ENCODE measurements around the gene TM9SF4. TPM values are rescaled to one million over a fixed set of nuclear protein-coding genes. Genes with fewer than 3 reads are reported as not detected.

Gene TM9SF4
- total RNA-seq, 1 donor from 2014 or later = 76.8 TPM

DNA sequence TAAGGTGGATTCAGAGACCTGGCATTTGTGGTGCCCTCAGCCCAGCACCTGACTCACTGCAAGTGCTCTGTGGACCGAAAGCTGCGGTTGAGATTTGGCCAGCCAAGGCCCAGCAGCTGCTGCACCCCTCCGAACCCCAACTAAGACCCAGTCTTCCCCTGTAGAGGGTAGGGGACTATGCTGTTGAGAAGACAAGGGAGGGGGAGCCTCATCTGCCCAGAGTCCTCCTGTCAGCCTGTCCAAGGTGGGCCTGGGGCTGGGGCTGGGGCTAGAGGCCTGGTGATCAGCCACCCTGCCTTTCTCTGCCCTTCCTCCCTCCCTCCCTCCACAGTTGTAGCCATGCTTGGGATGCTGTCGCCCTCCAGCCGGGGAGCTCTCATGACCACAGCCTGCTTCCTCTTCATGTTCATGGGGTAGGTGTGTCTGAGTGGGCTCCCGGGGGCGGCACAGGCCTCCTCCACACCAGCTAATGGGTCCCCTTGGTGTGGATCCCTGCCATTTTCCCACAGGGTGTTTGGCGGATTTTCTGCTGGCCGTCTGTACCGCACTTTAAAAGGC, 40.9 kb downstream of the TM9SF4 start:
- H3K4me3 Mint-ChIP-seq = no peak overlapping the region
- no peaks in the 10 kb centered on the region for H3K27me3 Mint-ChIP-seq (ENCODE audit: low read depth)
- H3K9me3 Mint-ChIP-seq = no peaks in the 10 kb centered on the region
- H3K36me3 Mint-ChIP-seq (ENCODE audit: low read depth) = peaks cover 25% of the 10 kb centered on the region
- H3K4me1 Mint-ChIP-seq = no peaks in the 10 kb centered on the region
- peak overlapping the region; percentile 88 for H3K27ac Mint-ChIP-seq (ENCODE audit: unreplicated experiment)
- no peak for DNase-seq (ENCODE audit: low read depth, low spot score)
- TF ChIP-seq, protein P1, sequence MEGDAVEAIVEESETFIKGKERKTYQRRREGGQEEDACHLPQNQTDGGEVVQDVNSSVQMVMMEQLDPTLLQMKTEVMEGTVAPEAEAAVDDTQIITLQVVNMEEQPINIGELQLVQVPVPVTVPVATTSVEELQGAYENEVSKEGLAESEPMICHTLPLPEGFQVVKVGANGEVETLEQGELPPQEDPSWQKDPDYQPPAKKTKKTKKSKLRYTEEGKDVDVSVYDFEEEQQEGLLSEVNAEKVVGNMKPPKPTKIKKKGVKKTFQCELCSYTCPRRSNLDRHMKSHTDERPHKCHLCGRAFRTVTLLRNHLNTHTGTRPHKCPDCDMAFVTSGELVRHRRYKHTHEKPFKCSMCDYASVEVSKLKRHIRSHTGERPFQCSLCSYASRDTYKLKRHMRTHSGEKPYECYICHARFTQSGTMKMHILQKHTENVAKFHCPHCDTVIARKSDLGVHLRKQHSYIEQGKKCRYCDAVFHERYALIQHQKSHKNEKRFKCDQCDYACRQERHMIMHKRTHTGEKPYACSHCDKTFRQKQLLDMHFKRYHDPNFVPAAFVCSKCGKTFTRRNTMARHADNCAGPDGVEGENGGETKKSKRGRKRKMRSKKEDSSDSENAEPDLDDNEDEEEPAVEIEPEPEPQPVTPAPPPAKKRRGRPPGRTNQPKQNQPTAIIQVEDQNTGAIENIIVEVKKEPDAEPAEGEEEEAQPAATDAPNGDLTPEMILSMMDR (conservative IDR thresholded peaks at IDR 0.05) = no peak

GRCh38 chr20:32152421-32153155, 43.1 kb downstream of the TM9SF4 start:
- no peaks in the 10 kb centered on the region for H3K27me3 Mint-ChIP-seq (ENCODE audit: low read depth)
- TF ChIP-seq, protein P1 (conservative IDR thresholded peaks at IDR 0.05) = no peak
- H3K9me3 Mint-ChIP-seq = no peaks in the 10 kb centered on the region
- peak overlapping the region; percentile 32 for H3K27ac Mint-ChIP-seq (ENCODE audit: unreplicated experiment)
- peaks cover 10% of the 10 kb centered on the region for H3K36me3 Mint-ChIP-seq (ENCODE audit: low read depth)
- no peaks in the 10 kb centered on the region for H3K4me1 Mint-ChIP-seq
- H3K4me3 Mint-ChIP-seq = no peak overlapping the region
- no peak for DNase-seq (ENCODE audit: low read depth, low spot score)

DNA sequence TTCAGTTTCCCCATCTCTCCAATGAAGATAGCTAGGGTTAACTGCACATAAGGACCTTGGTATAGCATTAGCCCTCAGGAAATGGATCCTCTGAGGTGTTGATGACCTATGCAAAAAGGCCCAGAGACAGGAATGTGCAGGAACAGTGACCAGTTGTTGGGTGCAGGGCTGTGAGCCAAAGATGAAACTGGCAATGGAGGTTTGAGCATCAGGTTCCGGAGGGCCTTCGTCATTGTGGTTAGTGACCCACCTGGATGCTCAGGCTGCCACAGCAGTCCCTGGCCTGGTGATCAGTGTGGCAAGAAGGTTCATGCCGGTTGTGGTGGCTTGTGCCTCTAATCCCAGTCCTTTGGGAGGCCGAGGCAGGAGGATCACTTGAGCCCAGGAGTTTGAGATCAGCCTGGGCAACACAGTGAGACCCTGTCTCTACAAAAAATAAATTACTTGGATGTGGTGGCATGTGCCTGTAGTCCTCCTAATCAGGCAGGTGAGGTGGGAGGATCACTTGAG, 43.7 kb downstream of the TM9SF4 start:
- H3K36me3 Mint-ChIP-seq (ENCODE audit: low read depth) = peaks cover 15% of the 10 kb centered on the region
- TF ChIP-seq, protein P1 (conservative IDR thresholded peaks at IDR 0.05) = no peak
- no peaks in the 10 kb centered on the region for H3K27me3 Mint-ChIP-seq (ENCODE audit: low read depth)
- H3K9me3 Mint-ChIP-seq = no peaks in the 10 kb centered on the region
- no peak for DNase-seq (ENCODE audit: low read depth, low spot score)
- H3K4me3 Mint-ChIP-seq = no peak overlapping the region
- no peaks in the 10 kb centered on the region for H3K4me1 Mint-ChIP-seq
- no peak overlapping the region for H3K27ac Mint-ChIP-seq (ENCODE audit: unreplicated experiment)

DNA sequence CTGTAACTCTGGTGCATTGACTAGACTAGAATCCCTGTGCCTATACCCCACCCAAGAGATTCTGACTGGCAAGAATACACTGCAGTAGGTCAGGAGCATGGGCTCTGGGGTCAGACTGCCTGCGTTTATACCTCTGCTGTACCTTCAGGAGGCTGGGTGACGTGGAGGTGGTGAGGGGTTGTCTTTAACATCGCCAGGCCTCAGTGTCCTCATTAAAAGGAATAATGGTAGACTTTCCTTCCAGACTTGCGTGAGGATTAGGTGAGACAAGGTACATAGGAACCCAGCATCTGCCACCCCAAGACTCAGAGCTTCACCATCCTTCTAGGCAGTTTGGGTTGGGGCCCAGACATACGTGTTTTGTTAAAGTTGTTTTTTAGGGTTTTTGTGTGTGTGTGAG, 44.3 kb downstream of the TM9SF4 start:
- H3K27me3 Mint-ChIP-seq (ENCODE audit: low read depth) = no peaks in the 10 kb centered on the region
- no peaks in the 10 kb centered on the region for H3K4me1 Mint-ChIP-seq
- peak overlapping the region; percentile 68 for H3K27ac Mint-ChIP-seq (ENCODE audit: unreplicated experiment)
- H3K36me3 Mint-ChIP-seq (ENCODE audit: low read depth) = peaks cover 17% of the 10 kb centered on the region
- no peak overlapping the region for H3K4me3 Mint-ChIP-seq
- no peaks in the 10 kb centered on the region for H3K9me3 Mint-ChIP-seq
- TF ChIP-seq, protein P1 (conservative IDR thresholded peaks at IDR 0.05) = no peak
- no peak for DNase-seq (ENCODE audit: low read depth, low spot score)

DNA sequence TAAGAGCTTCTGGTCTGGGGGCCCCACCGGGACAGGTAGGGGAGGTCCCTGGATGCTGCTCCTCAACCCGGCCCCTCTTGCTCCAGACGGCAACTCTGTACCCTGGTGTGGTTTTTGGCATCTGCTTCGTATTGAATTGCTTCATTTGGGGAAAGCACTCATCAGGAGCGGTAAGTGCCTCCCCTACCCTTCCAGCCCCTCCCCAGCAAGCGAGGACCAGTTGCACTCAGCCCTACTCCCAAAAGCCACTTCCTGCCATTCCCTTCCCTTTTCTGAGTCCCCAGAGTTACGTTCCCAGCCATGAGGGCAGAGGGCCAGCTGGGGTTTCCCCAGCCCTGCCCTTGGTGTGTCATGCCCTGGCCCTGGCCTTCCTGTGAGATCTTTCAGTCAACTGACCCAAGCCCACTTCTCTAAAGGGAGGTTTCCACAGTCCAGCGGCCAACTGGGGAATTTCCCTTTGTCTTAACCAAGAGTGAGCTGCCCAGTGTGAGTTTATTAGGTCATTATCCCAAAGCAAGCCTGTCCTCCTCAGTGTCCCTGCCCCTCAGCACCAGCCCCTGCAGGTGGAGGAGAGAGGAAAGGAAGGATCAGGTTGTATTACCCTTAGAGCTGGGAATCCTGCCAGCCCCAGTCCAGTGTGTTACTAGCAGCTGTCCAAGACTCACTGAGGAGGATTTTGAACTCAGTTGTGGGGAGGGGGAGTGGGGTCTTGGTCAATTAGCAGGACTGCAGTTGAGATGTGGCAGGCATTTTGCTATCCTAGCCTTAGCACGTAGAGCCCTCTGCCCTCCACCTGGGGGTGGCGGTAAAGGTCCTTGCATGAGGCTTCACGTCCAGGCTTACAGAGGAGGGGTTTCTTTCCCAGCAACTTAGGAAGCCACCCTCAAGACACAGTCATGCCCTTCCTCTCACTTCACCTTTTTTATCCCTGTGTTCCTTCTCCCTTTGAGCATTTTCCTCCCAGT, 45.8 kb downstream of the TM9SF4 start:
- peak; percentile 35 for DNase-seq (ENCODE audit: low read depth, low spot score)
- H3K36me3 Mint-ChIP-seq (ENCODE audit: low read depth) = peaks cover 20% of the 10 kb centered on the region
- TF ChIP-seq, protein P1 (conservative IDR thresholded peaks at IDR 0.05) = peak; percentile 59
- peak overlapping the region; percentile 45 for H3K27ac Mint-ChIP-seq (ENCODE audit: unreplicated experiment)
- H3K9me3 Mint-ChIP-seq = no peaks in the 10 kb centered on the region
- no peaks in the 10 kb centered on the region for H3K4me1 Mint-ChIP-seq
- H3K27me3 Mint-ChIP-seq (ENCODE audit: low read depth) = no peaks in the 10 kb centered on the region
- H3K4me3 Mint-ChIP-seq = no peak overlapping the region
